MM.1S (cell line): ENCODE data around the gene CLC.

Source experiments
- DNase-seq: peaks from one replicate; pipeline ENCODE4 v3.0.0-alpha.2; 2015
- H2AFZ ChIP-seq: fragments of 300-600 bp; sonication (generic); 2 replicates; pipeline ENCODE4 v1.6.0; 2016; ENCODE audit warnings: antibody characterized with exemption, low read length
- H3F3A ChIP-seq: fragments of 300-600 bp; sonication (generic); 2 replicates; pipeline ENCODE4 v1.6.1; 2016; ENCODE audit warnings: mild to moderate bottlenecking, antibody characterized with exemption, low read length, moderate library complexity, mixed read lengths; ENCODE audit not compliant: insufficient read depth
- H3K27ac ChIP-seq: fragments of 300-600 bp; sonication (generic); 2 replicates; pipeline ENCODE4 v1.5.1; 2016; ENCODE audit warnings: mild to moderate bottlenecking, low read length
- H3K27me3 ChIP-seq: fragments of 300-600 bp; sonication (generic); replicated peaks from 2 replicates; pipeline ENCODE4 v1.6.0; 2016; ENCODE audit warnings: low read length; ENCODE audit not compliant: insufficient read depth
- H3K36me3 ChIP-seq: fragments of 300-600 bp; sonication (generic); replicated peaks from 2 replicates; pipeline ENCODE4 v1.6.1; 2016; ENCODE audit warnings: mild to moderate bottlenecking, low read length, mixed read lengths; ENCODE audit not compliant: insufficient read depth
- H3K4me1 ChIP-seq: fragments of 300-600 bp; sonication (generic); 2 replicates; pipeline ENCODE4 v1.6.1; 2016; ENCODE audit warnings: low read length, mixed read lengths
- H3K4me2 ChIP-seq: fragments of 300-600 bp; sonication (generic); 2 replicates; pipeline ENCODE4 v1.6.0; 2016; ENCODE audit warnings: low read depth, low read length
- H3K4me3 ChIP-seq: fragments of 300-600 bp; sonication (generic); 2 replicates; pipeline ENCODE4 v1.5.1; 2016; ENCODE audit warnings: low read length, mixed read lengths
- H3K79me2 ChIP-seq: fragments of 300-600 bp; sonication (generic); 2 replicates; pipeline ENCODE4 v1.6.1; 2016; ENCODE audit warnings: mixed run types, low read length, mixed read lengths
- H3K9ac ChIP-seq: fragments of 300-600 bp; sonication (generic); 2 replicates; pipeline ENCODE4 v1.6.1; 2016; ENCODE audit warnings: low read length, mixed read lengths
- H3K9me2 ChIP-seq: fragments of 300-600 bp; sonication (generic); replicated peaks from 2 replicates; pipeline ENCODE4 v1.6.1; 2016; ENCODE audit warnings: mild to moderate bottlenecking, low read length, mixed read lengths; ENCODE audit not compliant: insufficient read depth
- H3K9me3 ChIP-seq: fragments of 300-600 bp; sonication (generic); replicated peaks from 2 replicates; pipeline ENCODE4 v1.6.1; 2016; ENCODE audit warnings: mild to moderate bottlenecking, low read length, mixed read lengths; ENCODE audit not compliant: insufficient read depth
- H4K20me1 ChIP-seq: fragments of 300-600 bp; sonication (generic); 2 replicates; pipeline ENCODE4 v1.6.1; 2016; ENCODE audit warnings: mild to moderate bottlenecking, low read length, moderate library complexity, mixed read lengths; ENCODE audit not compliant: insufficient read depth
- CTCF ChIP-seq: fragments of 300-600 bp; sonication (generic); IDR thresholded peaks from 2 replicates; pipeline ENCODE4 v1.5.1; 2016; ENCODE audit warnings: antibody characterized with exemption, low read length, mixed read lengths
- EZH2 ChIP-seq: fragments of 300-600 bp; sonication (generic); optimal IDR thresholded peaks from 2 replicates; pipeline ENCODE3; 2017; ENCODE audit warnings: low read depth, mild to moderate bottlenecking, antibody characterized with exemption, low read length, mixed read lengths
- EZH2phosphoT487 ChIP-seq: fragments of 300-600 bp; sonication (generic); IDR thresholded peaks from 2 replicates; pipeline ENCODE4 v1.6.1; 2018; ENCODE audit warnings: antibody characterized with exemption, low read length

The CLC gene

GRCh38 chr19:39684267-39684666 is 53.6 kb downstream of the CLC start:
- Histone ChIP-seq H3K4me3 (no peak overlapping the region), H3K4me2 (no peak overlapping the region), H3K27ac (no peak overlapping the region), H3K27me3 (no peaks in the 10 kb centered on the region), H3K9me3 (no peaks in the 10 kb centered on the region), H3K36me3 (no peaks in the 10 kb centered on the region), H3K9me2 (no peaks in the 10 kb centered on the region), H2AFZ (no peak overlapping the region), H3F3A (peaks cover 18% of the 10 kb centered on the region), H3K4me1 (peaks cover 20% of the 10 kb centered on the region), H3K9ac (no peak overlapping the region), H3K79me2 (peaks cover 20% of the 10 kb centered on the region), H4K20me1 (no peaks in the 10 kb centered on the region)
- DNase-seq, result no peak
- TF ChIP-seq EZH2 (no peak), EZH2phosphoT487 (no peak), CTCF (no peak)

- TF ChIP-seq EZH2 (no peak), EZH2phosphoT487 (no peak), CTCF (no peak)
- Histone ChIP-seq H3K79me2 (peaks cover 20% of the 10 kb centered on the region), H3K4me2 (peak overlapping the region; percentile 89; the same call in 1 of the 2 replicates), H3K9me3 (no peaks in the 10 kb centered on the region), H3K36me3 (no peaks in the 10 kb centered on the region), H3K27ac (peak overlapping the region; percentile 83; the same call in 1 of the 2 replicates), H3F3A (peaks cover 34% of the 10 kb centered on the region), H3K9ac (no peak overlapping the region), H4K20me1 (no peaks in the 10 kb centered on the region), H3K9me2 (no peaks in the 10 kb centered on the region), H3K4me3 (no peak overlapping the region; the same call in 1 of the 2 replicates), H2AFZ (no peak overlapping the region), H3K4me1 (peaks cover 34% of the 10 kb centered on the region), H3K27me3 (no peaks in the 10 kb centered on the region)
- DNase-seq, result peak; percentile 62
Observed at GRCh38 chr19:39681416-39681815, 56.4 kb downstream of the CLC start.
